HG03060 (cell line): Measurements from ENCODE around the gene GRXCR2.
"Not testable (repeated sequence)": the region's sequence is repeated elsewhere in the genome, so short reads cannot be mapped to it uniquely, and the experiment has no call there.

Experiments used
- ATAC-seq: cut with Tn5 transposase; IDR thresholded peaks from one replicate; pipeline ENCODE4 v1.9.1; 2021; ENCODE audit warnings: low read depth, moderate number of reproducible peaks; ENCODE audit not compliant: unreplicated experiment

Gene GRXCR2

GRCh38 chr5:145887976-145888574, 15.3 kb upstream of the GRXCR2 start:
- ATAC-seq = no peak

GRCh38 chr5:145887217-145887616, 14.4 kb upstream of the GRXCR2 start:
- ATAC-seq = no peak

DNA sequence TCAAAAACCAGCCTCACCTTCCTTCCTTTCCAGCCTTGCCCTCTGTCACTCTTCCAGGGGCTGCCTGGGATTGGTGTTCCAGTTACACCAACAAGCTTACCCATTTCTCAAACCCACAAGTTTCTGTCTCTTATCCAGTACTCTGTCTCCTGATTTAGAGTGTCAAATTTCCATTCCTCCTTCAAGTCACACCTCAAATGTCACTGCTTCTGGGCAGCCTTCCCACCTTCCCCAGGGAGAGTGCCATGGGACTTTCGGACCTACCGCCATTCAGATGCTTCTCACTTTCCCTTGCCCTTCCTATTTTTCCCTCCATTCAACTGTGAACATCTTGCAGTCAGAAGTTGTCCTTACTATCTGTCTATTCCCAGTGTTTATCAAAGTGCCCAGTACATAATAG, 2.0 kb upstream of the GRXCR2 start:
- no peak for ATAC-seq

- no peak for ATAC-seq
Observed at GRCh38 chr5:145872486-145872885, 328 bp downstream of the GRXCR2 start.

- no peak for ATAC-seq
Observed at GRCh38 chr5:145869753-145870152, 3.1 kb downstream of the GRXCR2 start.

DNA sequence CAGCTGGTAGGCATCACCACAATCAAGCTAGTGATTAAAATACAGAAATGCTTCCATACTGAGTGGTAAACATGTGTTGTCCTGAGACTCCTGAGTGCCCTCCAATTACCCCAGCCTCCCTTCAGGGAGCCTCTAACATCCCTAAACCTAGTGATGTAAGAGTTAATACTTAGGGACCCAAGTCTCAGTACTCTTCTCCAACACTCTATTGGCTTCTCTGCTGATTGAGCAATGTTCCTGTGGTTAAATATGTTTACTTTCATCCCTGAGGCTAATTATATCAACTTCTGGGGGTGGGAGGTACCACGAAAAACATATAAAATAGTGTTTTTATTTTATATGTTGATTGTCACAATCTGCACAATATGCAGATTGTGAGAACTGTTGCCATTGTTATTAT, 5.0 kb downstream of the GRXCR2 start:
- no peak for ATAC-seq

DNA sequence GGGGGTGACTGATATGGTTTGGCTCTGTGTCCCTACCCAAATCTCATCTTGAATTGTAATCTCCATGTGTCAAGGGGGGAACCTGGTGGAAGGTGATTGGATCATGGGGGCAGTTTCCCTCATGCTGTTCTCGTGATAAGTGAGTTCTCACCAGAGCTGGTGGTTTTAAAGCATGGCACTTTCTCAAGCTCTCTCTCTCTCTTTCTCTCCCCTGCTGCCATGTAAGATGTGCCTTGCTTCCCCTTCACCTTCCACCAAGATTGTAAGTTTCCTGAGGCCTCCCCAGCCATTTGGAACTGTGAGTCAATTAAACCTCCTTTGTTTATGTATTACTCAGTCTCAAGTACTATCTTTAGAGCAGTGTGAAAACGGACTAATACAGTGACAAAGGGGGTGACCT, 8.4 kb downstream of the GRXCR2 start:
- ATAC-seq = not testable (repeated sequence)

GRCh38 chr5:145863003-145863402, 9.8 kb downstream of the GRXCR2 start:
- no peak for ATAC-seq

- no peak for ATAC-seq
Observed at GRCh38 chr5:145859897-145860296, 12.9 kb downstream of the GRXCR2 start.

DNA sequence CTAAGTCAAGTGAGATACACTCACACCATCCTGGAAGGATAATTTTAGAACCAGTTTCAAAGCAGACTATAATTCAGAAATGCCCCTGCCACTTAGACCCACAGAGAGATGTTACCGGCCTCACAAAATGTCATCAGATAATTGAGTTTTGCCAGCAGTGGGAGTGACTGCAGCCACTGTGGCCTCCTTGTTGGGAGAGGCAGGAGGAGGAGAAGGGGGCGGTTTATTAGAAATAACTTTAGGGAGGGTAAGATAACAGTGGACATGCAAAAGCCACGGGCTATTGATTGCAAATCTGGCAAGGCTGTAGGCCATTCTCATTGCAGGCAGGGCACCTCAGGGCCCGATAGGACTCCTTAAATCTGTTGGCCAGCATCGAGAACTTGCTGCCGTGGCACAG, 13.4 kb downstream of the GRXCR2 start:
- no peak for ATAC-seq

- no peak for ATAC-seq
Observed at GRCh38 chr5:145858959-145859358, 13.9 kb downstream of the GRXCR2 start.

- ATAC-seq = no peak
Observed at GRCh38 chr5:145856285-145856818, 16.5 kb downstream of the GRXCR2 start.

GRCh38 chr5:145855763-145856267, 17.0 kb downstream of the GRXCR2 start:
- no peak for ATAC-seq

GRCh38 chr5:145854651-145855258, 18.1 kb downstream of the GRXCR2 start:
- ATAC-seq = no peak

DNA sequence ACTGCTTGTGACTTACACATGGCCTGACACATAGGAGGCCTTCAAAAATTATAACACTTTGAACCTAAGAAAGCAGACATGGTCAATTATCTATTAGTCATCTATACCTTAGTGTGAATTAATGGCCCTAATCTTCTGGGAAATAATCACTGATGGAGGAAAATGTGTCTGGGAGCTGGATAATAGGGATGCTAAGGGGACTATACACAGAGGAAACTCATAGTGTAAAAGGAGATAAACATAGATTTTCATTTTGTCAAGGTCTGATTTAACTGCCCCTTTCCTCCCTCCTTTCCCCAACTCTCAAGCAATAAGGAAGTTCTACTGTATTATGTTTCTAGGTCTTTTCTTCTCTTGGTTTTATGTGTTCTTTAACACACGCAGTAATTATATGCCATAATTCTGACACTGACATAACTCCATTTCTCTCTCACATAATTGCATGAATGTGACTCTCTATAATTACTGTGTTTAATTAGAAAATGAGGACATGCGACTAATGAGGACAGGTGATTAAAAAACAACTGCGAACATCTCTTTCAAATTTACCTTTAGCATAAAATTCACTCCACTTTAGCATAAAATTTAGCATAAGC, 18.9 kb downstream of the GRXCR2 start:
- no peak for ATAC-seq

DNA sequence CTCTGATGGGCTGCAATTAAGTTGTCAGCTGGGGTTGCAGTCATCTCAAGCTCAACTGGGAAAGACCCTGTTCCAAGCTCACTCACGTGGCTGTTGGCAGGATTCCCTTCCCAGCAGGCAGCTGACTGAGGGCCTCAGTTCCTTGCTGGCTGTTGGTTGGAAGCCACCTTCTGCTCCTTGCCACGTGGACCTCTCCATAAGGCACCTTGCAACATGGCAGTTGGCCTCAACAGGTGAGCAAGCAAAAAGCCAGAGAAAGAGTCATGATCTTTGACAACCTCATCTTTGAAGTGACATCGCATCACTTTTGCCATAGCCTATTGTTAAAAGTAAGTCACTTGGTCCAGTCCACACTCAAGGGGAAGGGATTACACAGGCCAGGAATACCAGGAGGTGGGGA, 19.8 kb downstream of the GRXCR2 start:
- ATAC-seq = no peak

GRCh38 chr5:145848854-145849253, 24.0 kb downstream of the GRXCR2 start:
- no peak for ATAC-seq

DNA sequence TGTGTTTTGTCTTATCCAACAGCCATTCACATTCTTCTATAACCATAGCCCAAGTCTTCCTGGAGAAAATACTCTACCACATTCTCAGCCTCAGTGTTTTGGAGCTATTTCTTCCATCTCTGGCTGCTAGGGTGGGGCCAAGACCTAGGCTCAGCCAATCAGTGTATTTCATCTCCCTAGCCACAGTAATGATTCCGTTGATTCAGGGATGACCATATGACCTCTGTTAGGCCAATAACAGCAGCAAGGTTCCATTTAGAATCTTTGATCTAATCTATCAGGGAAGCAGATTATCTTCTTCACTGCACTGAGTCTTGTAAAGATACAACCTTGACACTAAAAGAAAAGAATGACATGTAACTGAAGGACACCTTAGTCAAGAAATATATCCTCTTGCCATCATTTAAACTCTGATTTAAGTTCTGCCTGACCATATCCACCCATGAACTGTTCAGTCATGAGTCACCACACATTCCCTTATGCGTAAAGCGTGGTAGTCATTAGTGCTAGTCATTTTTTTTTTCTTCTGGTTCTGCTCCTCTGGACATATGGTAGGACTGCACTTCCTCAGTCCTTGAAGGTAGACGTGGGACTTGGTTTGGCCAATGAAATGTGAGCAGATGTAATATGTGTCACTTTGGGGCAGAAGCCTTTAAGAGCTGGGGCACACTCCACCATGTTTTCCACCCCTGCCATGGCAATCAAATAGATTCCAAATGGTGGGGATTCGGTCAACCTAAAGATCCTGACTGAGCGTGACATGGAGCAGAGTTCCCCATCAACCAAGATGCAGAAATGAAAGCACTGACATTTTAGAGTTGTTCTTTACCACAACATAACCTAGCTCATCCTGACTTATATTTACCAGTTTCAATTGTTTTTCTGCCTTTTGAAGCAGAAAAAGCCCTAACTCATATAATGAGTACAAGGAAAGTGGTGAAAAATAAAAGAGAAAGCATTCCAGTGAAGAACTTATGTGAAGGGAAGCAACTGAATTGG, 25.0 kb downstream of the GRXCR2 start:
- no peak for ATAC-seq

DNA sequence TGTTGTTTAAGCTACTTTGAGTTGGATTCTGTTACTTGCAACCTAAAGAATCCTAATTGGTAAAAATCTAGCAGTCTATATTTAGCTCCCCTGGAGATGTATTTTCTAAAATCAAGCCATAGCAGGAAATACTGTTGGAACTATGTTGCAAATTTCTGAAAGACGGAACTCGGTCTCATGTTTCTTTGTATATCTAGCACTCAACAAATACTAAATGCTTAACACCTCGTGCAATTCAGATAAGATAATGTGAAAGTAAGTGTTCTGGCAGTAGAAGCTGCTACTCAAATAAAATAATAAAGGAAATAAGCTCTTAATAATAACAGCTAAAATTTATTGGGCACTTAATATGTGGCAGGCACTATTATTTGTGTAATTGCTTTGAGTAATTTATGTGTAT, 26.7 kb downstream of the GRXCR2 start:
- ATAC-seq = no peak

GRCh38 chr5:145841299-145841698, 31.5 kb downstream of the GRXCR2 start:
- no peak for ATAC-seq
